IMR-90 (cell line): ENCODE data around the gene FARS2. TPM values are rescaled to one million over a fixed set of nuclear protein-coding genes. Genes with fewer than 3 reads are reported as not detected.

ENCODE experiments used
- ATAC-seq: fragments of 200-7000 bp; cut with Tn5 transposase; 2 replicates; pipeline ENCODE4 v1.9.1; 2020; ENCODE audit warnings: low read depth, mild to moderate bottlenecking, moderate library complexity
- BruUV-seq: library from RNA; stranded (reverse); fragments of 400-500 nt; replicated peaks from 2 replicates; lab custom pipeline; 2021; lab: Mats Ljungman, UMichigan
- CTCF ChIA-PET: fragments of 300-600 bp; formaldehyde crosslinking; extraction: SDS; loops from one replicate; lab custom pipeline; 2021; ENCODE audit warnings: antibody characterized with exemption; lab: Yijun Ruan, JAX
- POLR2A ChIA-PET: fragments of 300-600 bp; sonication (Branson Sonifier 250); formaldehyde crosslinking; loops from one replicate; lab custom pipeline; 2022; ENCODE audit warnings: antibody characterized with exemption; ENCODE audit not compliant: unreplicated experiment; lab: Charles Lee
- DNase-seq: peaks from one replicate; pipeline ENCODE4 v3.0.0; 2013
- H2AFZ ChIP-seq: replicated peaks from 2 replicates; pipeline ENCODE3; 2013; ENCODE audit warnings: low read length, mild to moderate bottlenecking; ENCODE audit not compliant: poor library complexity
- H2AK5ac ChIP-seq: 2 replicates; pipeline ENCODE4 v1.6.1; 2013; ENCODE audit warnings: low read depth, low read length, inconsistent platforms
- H2AK9ac ChIP-seq: replicated peaks from 2 replicates; pipeline ENCODE3; 2013; ENCODE audit warnings: mild to moderate bottlenecking, low read depth, low read length, moderate library complexity; ENCODE audit not compliant: poor library complexity
- H2BK120ac ChIP-seq: 2 replicates; pipeline ENCODE4 v1.6.1; 2013; ENCODE audit warnings: low read depth, low read length, inconsistent platforms
- H2BK15ac ChIP-seq: 3 replicates; pipeline ENCODE4 v1.6.1; 2013; ENCODE audit warnings: low read depth, low read length, inconsistent platforms
- H2BK20ac ChIP-seq: 2 replicates; pipeline ENCODE4 v1.6.1; 2013; ENCODE audit warnings: low read depth, mild to moderate bottlenecking, inconsistent platforms, low read length, moderate library complexity
- H2BK5ac ChIP-seq: 2 replicates; pipeline ENCODE4 v1.6.1; 2013; ENCODE audit warnings: mild to moderate bottlenecking, low read depth, low read length, inconsistent platforms; ENCODE audit not compliant: poor library complexity, severe bottlenecking
- H3K14ac ChIP-seq: replicated peaks from 2 replicates; pipeline ENCODE4 v1.6.1; 2013; ENCODE audit warnings: low read depth, low read length, inconsistent platforms
- H3K18ac ChIP-seq: 2 replicates; pipeline ENCODE4 v1.6.1; 2013; ENCODE audit warnings: low read depth, low read length, control low read depth
- H3K23ac ChIP-seq: 2 replicates; pipeline ENCODE4 v1.6.1; 2013; ENCODE audit warnings: low read depth, low read length, inconsistent platforms
- H3K27ac ChIP-seq: 2 replicates; pipeline ENCODE4 v1.5.1; 2013; ENCODE audit warnings: mild to moderate bottlenecking, control low read depth, low read length; ENCODE audit not compliant: insufficient read depth
- H3K27me3 ChIP-seq: 2 replicates; pipeline ENCODE4 v1.6.1; 2013; ENCODE audit warnings: low read length; ENCODE audit not compliant: control insufficient read depth, insufficient read depth
- H3K36me3 ChIP-seq: 2 replicates; pipeline ENCODE4 v1.6.1; 2013; ENCODE audit warnings: low read length, mixed read lengths; ENCODE audit not compliant: control insufficient read depth, insufficient read depth
- H3K4ac ChIP-seq: 2 replicates; pipeline ENCODE4 v1.6.1; 2013; ENCODE audit warnings: low read depth, low read length, inconsistent platforms
- H3K4me1 ChIP-seq: 2 replicates; pipeline ENCODE4 v1.6.1; 2013; ENCODE audit warnings: low read length, mixed read lengths; ENCODE audit not compliant: control insufficient read depth, insufficient read depth
- H3K4me2 ChIP-seq: 2 replicates; pipeline ENCODE4 v1.6.1; 2013; ENCODE audit warnings: low read depth, mild to moderate bottlenecking, control low read depth, low read length, moderate library complexity
- H3K4me3 ChIP-seq: 2 replicates; pipeline ENCODE4 v1.5.1; 2013; ENCODE audit warnings: low read depth, mild to moderate bottlenecking, control low read depth, low read length, moderate library complexity; ENCODE audit not compliant: insufficient read depth
- H3K56ac ChIP-seq: 2 replicates; pipeline ENCODE4 v1.6.1; 2013; ENCODE audit warnings: low read length, inconsistent platforms; ENCODE audit not compliant: insufficient read depth; ENCODE audit errors: extremely low read depth
- H3K79me1 ChIP-seq, 2 experiments: 2 replicates each; pipeline ENCODE4 v1.6.1; 2013; ENCODE audit warnings: low read length in 2 of 2, inconsistent platforms in 1 of 2, low read depth in 1 of 2
- H3K9ac ChIP-seq: 2 replicates; pipeline ENCODE4 v1.6.1; 2013; ENCODE audit warnings: low read depth, low read length, control low read depth
- H3K9me1 ChIP-seq: 2 replicates; pipeline ENCODE4 v1.6.1; 2013; ENCODE audit warnings: low read length, inconsistent platforms; ENCODE audit not compliant: insufficient read depth
- H3K9me3 ChIP-seq: 2 replicates; pipeline ENCODE4 v1.6.1; 2013; ENCODE audit warnings: low read length; ENCODE audit not compliant: control insufficient read depth, insufficient read depth
- H4K20me1 ChIP-seq: 2 replicates; pipeline ENCODE4 v1.6.1; 2013; ENCODE audit warnings: low read length, inconsistent platforms; ENCODE audit not compliant: insufficient read depth
- H4K5ac ChIP-seq: 2 replicates; pipeline ENCODE4 v1.6.1; 2013; ENCODE audit warnings: mild to moderate bottlenecking, low read depth, low read length, control low read depth
- H4K8ac ChIP-seq, 2 experiments: 2 replicates each; pipeline ENCODE4 v1.6.1; 2013; ENCODE audit warnings: low read depth in 2 of 2, low read length in 2 of 2, control low read depth in 1 of 2, inconsistent platforms in 1 of 2
- H4K91ac ChIP-seq: 2 replicates; pipeline ENCODE4 v1.6.1; 2013; ENCODE audit warnings: low read depth, low read length, inconsistent platforms; ENCODE audit not compliant: insufficient read depth
- BHLHE40 ChIP-seq: fragments of 150-350 bp; IDR thresholded peaks from 2 replicates; pipeline ENCODE4 v1.6.1; 2016; ENCODE audit warnings: mild to moderate bottlenecking, low read depth, low read length
- CEBPB ChIP-seq: IDR thresholded peaks from 2 replicates; pipeline ENCODE4 v1.6.1; 2012; ENCODE audit warnings: low read depth, low read length, improper control_type of control experiment
- CHD1 ChIP-seq: IDR thresholded peaks from 2 replicates; pipeline ENCODE4 v1.6.1; 2012; ENCODE audit warnings: low read depth, low read length, improper control_type of control experiment
- FOS ChIP-seq: fragments of 150-350 bp; IDR thresholded peaks from 2 replicates; pipeline ENCODE4 v1.6.1; 2016; ENCODE audit warnings: low read depth, low read length
- MAFK ChIP-seq: IDR thresholded peaks from 2 replicates; pipeline ENCODE4 v1.6.1; 2012; ENCODE audit warnings: low read depth, low read length, improper control_type of control experiment
- MAZ ChIP-seq: IDR thresholded peaks from 2 replicates; pipeline ENCODE4 v1.6.1; 2012; ENCODE audit warnings: low read depth, mild to moderate bottlenecking, low read length, improper control_type of control experiment, moderate library complexity, borderline replicate concordance
- MXI1 ChIP-seq: IDR thresholded peaks from 2 replicates; pipeline ENCODE4 v1.6.1; 2012; ENCODE audit warnings: low read depth, mild to moderate bottlenecking, low read length, moderate library complexity, borderline replicate concordance
- NFE2L2 ChIP-seq: fragments of 150-350 bp; IDR thresholded peaks from 2 replicates; pipeline ENCODE4 v1.6.1; 2016; ENCODE audit warnings: low read depth, mild to moderate bottlenecking, low read length
- POLR2A ChIP-seq: IDR thresholded peaks from 2 replicates; pipeline ENCODE4 v1.6.1; 2012; ENCODE audit warnings: mild to moderate bottlenecking, low read depth, low read length
- RAD21 ChIP-seq: IDR thresholded peaks from 2 replicates; pipeline ENCODE4 v1.6.1; 2012; ENCODE audit warnings: low read length, improper control_type of control experiment
- RCOR1 ChIP-seq: IDR thresholded peaks from 2 replicates; pipeline ENCODE4 v1.6.1; 2012; ENCODE audit warnings: mild to moderate bottlenecking, low read length, improper control_type of control experiment; ENCODE audit not compliant: insufficient replicate concordance
- RFX5 ChIP-seq: IDR thresholded peaks from 2 replicates; pipeline ENCODE4 v1.8.0; 2012; ENCODE audit warnings: low read depth, mild to moderate bottlenecking, low read length, moderate library complexity
- SMC3 ChIP-seq: fragments of 150-350 bp; IDR thresholded peaks from 2 replicates; pipeline ENCODE4 v1.6.1; 2016; ENCODE audit warnings: low read depth, mild to moderate bottlenecking, antibody characterized with exemption, low read length, moderate library complexity
- WGBS, 2 experiments: methylation state at CpG; one replicate each; pipeline versions ENCODE4 v1.1.5 to v1.1.7; 2013; ENCODE audit warnings: missing lambda C conversion rate in 2 of 2; ENCODE audit not compliant: insufficient read length in 1 of 2; ENCODE audit errors: extremely low coverage in 2 of 2; 5-methylcytosine and 5-hydroxymethylcytosine counted together
- dilution Hi-C: fragments of 300-500 bp; cut with HindIII; formaldehyde crosslinking; loops from one replicate; pipeline ENCODE4 v1.14.3; 2018; ENCODE audit warnings: low sequenced_read_pairs; ENCODE audit not compliant: unreplicated experiment
- in situ Hi-C: fragments of 300-500 bp; cut with MboI; formaldehyde crosslinking; loops from 3 replicates; pipeline ENCODE4 v1.14.3; 2019; ENCODE audit warnings: low sequenced_read_pairs, inconsistent platforms, mixed read lengths
- intact Hi-C: fragments of 100-400 bp; cut with micrococcal nuclease; formaldehyde crosslinking; loops from 2 replicates; pipeline ENCODE4 v1.10.0; 2022
- polyA plus RNA-seq, 3 experiments: library from polyadenylated mRNA; depleted of rRNA; stranded (reverse); fragments of >200 nt; gene quantifications; 2 replicates each; pipeline ENCODE4 v1.2.3, GENCODE V29; 2012; ENCODE audit warnings: low replicate concordance in 1 of 3
- total RNA-seq: library from RNA; depleted of rRNA; stranded (reverse); fragments of >200 nt; gene quantifications from 2 replicates; pipeline ENCODE4 v1.2.3, GENCODE V29; 2012
- TF ChIP-seq, protein P1 (sequence below): fragments of 150-350 bp; IDR thresholded peaks from 2 replicates; pipeline ENCODE4 v1.6.1; 2016; ENCODE audit warnings: low read depth, mild to moderate bottlenecking, low read length, moderate library complexity, borderline replicate concordance
- TF ChIP-seq, protein P2 (sequence below): conservative IDR thresholded peaks from 2 replicates; pipeline ENCODE4 v1.5.1; 2012; ENCODE audit warnings: mild to moderate bottlenecking, low read depth, low read length, improper control_type of control experiment
- TF ChIP-seq, protein P3 (sequence below): fragments of 150-350 bp; IDR thresholded peaks from 2 replicates; pipeline ENCODE4 v1.6.1; 2017; ENCODE audit warnings: mild to moderate bottlenecking, antibody characterized with exemption, low read length, low read depth

The FARS2 gene
- total and polyA plus RNA-seq, 2 of the 4 experiments (the other 2 are of a cell fraction), result 12.1 to 28.9 TPM

DNA sequence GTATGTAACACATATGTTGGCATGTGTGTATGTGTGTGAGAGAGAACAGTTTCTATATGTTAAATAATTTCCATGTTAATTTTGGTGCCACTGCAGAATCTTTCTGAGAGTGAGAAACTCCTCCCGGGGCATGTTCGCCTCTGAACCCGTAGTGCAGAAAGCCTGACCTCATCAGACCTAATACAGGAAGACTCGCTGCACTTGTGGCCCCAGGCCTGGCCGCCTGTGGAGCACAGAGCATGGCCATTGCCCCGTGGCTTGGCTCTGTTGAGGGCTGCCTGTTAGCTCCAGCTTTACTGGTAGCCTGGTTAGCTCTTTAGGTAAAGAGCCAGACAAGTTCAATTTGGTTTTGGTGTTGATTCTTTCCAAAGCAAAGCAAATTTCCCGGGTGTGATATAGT lies 25.5 kb downstream of the FARS2 start:
- Histone ChIP-seq H3K79me1 (peaks cover 17 to 40% of the 10 kb centered on the region in 2 experiments), H2AK5ac (peak overlapping the region; percentile 78; the same call in 1 of the 2 replicates), H3K27ac (no peak overlapping the region), H2BK120ac (0 out of 2 replicates have a peak overlapping the region, but pooled peaks have one; percentile 29), H2BK15ac (no peak overlapping the region), H3K9me3 (no peaks in the 10 kb centered on the region), H3K14ac (peak overlapping the region; percentile 28; the same call in 1 of the 2 replicates), H3K23ac (no peak overlapping the region; the same call in 1 of the 2 replicates), H2BK5ac (no peak overlapping the region), H3K4ac (no peak overlapping the region), H4K91ac (no peak overlapping the region), H2BK20ac (peak overlapping the region; percentile 78), H3K4me1 (peaks cover 8% of the 10 kb centered on the region), H4K20me1 (peaks cover 22% of the 10 kb centered on the region), H3K4me3 (no peak overlapping the region), H3K9me1 (peaks cover 13% of the 10 kb centered on the region), H3K4me2 (no peak overlapping the region), H3K36me3 (no peaks in the 10 kb centered on the region), H2AFZ (no peak overlapping the region), H3K56ac (no peak overlapping the region), H3K27me3 (no peaks in the 10 kb centered on the region), H3K9ac (no peak overlapping the region), H4K8ac (no peak overlapping the region), H2AK9ac (no peak overlapping the region), H4K5ac (no peak overlapping the region), H3K18ac (no peak overlapping the region)
- 92% methylated on average over 2 of the region's 7 CpGs; no CpG with 5 or more reads in 1 of the 2 experiments for WGBS, 2 experiments
- DNase-seq (no peak), ATAC-seq (no peak)
- ChIA-PET POLR2A (no interaction called here), CTCF (no interaction called here)
- BruUV-seq, result no TSS peak
- dilution Hi-C loops, result no loop called here
- no peak for TF ChIP-seq FOS
- TF ChIP-seq MAZ, result no peak
- no peak for TF ChIP-seq RAD21
- no peak for TF ChIP-seq SMC3
- TF ChIP-seq, protein P1, sequence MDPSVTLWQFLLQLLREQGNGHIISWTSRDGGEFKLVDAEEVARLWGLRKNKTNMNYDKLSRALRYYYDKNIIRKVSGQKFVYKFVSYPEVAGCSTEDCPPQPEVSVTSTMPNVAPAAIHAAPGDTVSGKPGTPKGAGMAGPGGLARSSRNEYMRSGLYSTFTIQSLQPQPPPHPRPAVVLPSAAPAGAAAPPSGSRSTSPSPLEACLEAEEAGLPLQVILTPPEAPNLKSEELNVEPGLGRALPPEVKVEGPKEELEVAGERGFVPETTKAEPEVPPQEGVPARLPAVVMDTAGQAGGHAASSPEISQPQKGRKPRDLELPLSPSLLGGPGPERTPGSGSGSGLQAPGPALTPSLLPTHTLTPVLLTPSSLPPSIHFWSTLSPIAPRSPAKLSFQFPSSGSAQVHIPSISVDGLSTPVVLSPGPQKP, result no peak
- TF ChIP-seq MXI1, result no peak
- no peak for TF ChIP-seq MAFK
- TF ChIP-seq BHLHE40, result no peak
- no peak for TF ChIP-seq NFE2L2
- no peak for TF ChIP-seq RCOR1
- no peak for TF ChIP-seq CEBPB
- TF ChIP-seq, protein P2, sequence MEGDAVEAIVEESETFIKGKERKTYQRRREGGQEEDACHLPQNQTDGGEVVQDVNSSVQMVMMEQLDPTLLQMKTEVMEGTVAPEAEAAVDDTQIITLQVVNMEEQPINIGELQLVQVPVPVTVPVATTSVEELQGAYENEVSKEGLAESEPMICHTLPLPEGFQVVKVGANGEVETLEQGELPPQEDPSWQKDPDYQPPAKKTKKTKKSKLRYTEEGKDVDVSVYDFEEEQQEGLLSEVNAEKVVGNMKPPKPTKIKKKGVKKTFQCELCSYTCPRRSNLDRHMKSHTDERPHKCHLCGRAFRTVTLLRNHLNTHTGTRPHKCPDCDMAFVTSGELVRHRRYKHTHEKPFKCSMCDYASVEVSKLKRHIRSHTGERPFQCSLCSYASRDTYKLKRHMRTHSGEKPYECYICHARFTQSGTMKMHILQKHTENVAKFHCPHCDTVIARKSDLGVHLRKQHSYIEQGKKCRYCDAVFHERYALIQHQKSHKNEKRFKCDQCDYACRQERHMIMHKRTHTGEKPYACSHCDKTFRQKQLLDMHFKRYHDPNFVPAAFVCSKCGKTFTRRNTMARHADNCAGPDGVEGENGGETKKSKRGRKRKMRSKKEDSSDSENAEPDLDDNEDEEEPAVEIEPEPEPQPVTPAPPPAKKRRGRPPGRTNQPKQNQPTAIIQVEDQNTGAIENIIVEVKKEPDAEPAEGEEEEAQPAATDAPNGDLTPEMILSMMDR, result no peak
- TF ChIP-seq RFX5, result no peak
- TF ChIP-seq, protein P3, sequence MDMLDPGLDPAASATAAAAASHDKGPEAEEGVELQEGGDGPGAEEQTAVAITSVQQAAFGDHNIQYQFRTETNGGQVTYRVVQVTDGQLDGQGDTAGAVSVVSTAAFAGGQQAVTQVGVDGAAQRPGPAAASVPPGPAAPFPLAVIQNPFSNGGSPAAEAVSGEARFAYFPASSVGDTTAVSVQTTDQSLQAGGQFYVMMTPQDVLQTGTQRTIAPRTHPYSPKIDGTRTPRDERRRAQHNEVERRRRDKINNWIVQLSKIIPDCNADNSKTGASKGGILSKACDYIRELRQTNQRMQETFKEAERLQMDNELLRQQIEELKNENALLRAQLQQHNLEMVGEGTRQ, result no peak
- TF ChIP-seq POLR2A, result no peak
- no peak for TF ChIP-seq CHD1
- intact Hi-C loops, result no loop called here
- in situ Hi-C loops, result no loop called here
